ENCODE measurements around the gene NOP16. TPM values are rescaled to one million over a fixed set of nuclear protein-coding genes. Genes with fewer than 3 reads are reported as not detected.

Gene NOP16
- polyA plus RNA-seq, 2 of the 4 experiments (the other 2 are of a cell fraction), result 90.7 to 127 TPM

DNA sequence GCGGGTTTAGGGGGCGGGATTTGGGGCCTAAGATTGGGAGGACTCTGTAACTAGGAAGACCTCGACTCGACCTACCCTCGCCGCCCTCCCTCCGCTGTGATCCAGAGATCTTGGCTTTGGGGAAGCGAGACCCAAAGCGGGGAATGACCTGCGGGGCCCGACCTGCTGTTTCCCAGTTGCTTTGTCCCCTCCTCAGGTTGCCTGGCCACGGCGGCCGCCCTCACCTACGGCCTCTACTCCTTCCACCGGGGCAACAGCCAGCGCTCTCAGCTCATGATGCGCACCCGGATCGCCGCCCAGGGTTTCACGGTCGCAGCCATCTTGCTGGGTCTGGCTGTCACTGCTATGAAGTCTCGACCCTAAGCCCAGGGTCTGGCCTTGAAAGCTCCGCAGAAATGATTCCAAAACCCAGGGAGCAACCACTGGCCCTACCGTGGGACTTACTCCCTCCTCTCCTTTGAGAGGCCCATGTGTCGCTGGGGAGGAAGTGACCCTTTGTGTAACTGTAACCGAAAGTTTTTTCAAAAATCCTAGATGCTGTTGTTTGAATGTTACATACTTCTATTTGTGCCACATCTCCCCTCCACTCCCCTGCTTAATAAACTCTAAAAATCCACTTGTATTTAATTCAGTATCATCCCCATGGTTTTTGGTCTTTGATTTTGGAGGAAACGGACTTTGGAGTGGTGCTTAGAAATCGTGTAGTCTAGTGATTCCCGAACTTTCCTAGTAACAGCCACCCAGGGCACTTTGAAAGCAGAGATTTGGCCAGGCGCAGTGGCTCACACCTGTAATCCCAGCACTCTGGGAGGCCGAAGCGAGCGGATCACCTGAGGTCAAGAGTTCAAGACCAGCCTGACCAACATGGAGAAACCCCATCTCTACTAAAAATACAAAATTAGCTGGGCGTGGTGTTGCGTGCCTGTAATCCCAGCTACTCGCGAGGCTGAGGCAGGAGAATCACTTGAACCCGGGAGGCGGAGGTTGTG, 1.0 kb upstream of the NOP16 start:
- no peak for FAIRE-seq
- TF ChIP-seq RAD21 (conservative IDR thresholded peaks at IDR 0.05 in 1 of 2, IDR thresholded peaks at IDR 0.05 in 1 of 2) (no peak), JUN (IDR thresholded peaks at IDR 0.05) (peak in 1 of 2 experiments; percentile 16; a peak in 3 of 5 replicates), SREBF2 (IDR thresholded peaks at IDR 0.05) (no peak), POLR2A (IDR thresholded peaks at IDR 0.05; ENCODE audit: low read length) (peak; percentile 69)
- TF ChIP-seq, protein P1, sequence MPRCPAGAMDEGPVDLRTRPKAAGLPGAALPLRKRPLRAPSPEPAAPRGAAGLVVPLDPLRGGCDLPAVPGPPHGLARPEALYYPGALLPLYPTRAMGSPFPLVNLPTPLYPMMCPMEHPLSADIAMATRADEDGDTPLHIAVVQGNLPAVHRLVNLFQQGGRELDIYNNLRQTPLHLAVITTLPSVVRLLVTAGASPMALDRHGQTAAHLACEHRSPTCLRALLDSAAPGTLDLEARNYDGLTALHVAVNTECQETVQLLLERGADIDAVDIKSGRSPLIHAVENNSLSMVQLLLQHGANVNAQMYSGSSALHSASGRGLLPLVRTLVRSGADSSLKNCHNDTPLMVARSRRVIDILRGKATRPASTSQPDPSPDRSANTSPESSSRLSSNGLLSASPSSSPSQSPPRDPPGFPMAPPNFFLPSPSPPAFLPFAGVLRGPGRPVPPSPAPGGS (IDR thresholded peaks at IDR 0.05), result peak; percentile 45; the same call in 1 of the 3 replicates
- Histone ChIP-seq H3K9me3 (no peaks in the 10 kb centered on the region), H3K4me3 (peak overlapping the region; percentile 73), H3K4me2 (peak overlapping the region; percentile 89), H3K27ac (peak overlapping the region; percentile 89 to 94), H3K4me1 (peaks cover 16% of the 10 kb centered on the region)
- DNase-seq (ENCODE audit: low read depth in 1 of 2, low spot score in 1 of 2), result no peak
- POLR2A ChIA-PET, result interaction anchor here (0.7 to 1.8 kb wide), 3 partner anchors 17 to 149 kb away, joined by 3 to 6 read pairs (median 5); partner anchors contain the start of gene FAF2
- WGBS (ENCODE audit: missing lambda C conversion rate), result 33% methylated on average over 36 of the region's 41 CpGs
- CTCF ChIA-PET, result interaction anchor here (0.6 kb wide), 1 partner anchor 216 kb away, joined by 3 read pairs; no protein-coding TSS in a partner anchor
- peak; percentile 73 to 74 for ATAC-seq

- Histone ChIP-seq H3K27ac (peak overlapping the region; percentile 89 to 94), H3K4me2 (peak overlapping the region; percentile 90), H3K4me1 (peaks cover 16% of the 10 kb centered on the region), H3K9me3 (no peaks in the 10 kb centered on the region), H3K4me3 (peak overlapping the region; percentile 73)
- TF ChIP-seq HES2 (IDR thresholded peaks at IDR 0.05) (no peak), TP53 (CRISPR knock-in tag; IDR thresholded peaks at IDR 0.05) (0 out of 2 replicates have a peak, but pooled peaks have one; percentile 10), POLR2A (IDR thresholded peaks at IDR 0.05; ENCODE audit: low read length) (no peak)
- TF ChIP-seq, protein P2, sequence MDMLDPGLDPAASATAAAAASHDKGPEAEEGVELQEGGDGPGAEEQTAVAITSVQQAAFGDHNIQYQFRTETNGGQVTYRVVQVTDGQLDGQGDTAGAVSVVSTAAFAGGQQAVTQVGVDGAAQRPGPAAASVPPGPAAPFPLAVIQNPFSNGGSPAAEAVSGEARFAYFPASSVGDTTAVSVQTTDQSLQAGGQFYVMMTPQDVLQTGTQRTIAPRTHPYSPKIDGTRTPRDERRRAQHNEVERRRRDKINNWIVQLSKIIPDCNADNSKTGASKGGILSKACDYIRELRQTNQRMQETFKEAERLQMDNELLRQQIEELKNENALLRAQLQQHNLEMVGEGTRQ (IDR thresholded peaks at IDR 0.05), result 0 out of 2 replicates have a peak, but pooled peaks have one; percentile 3
- POLR2A ChIA-PET, result interaction anchor here (0.5 to 1.8 kb wide), 6 partner anchors 25 to 150 kb away, joined by 3 to 7 read pairs (median 3); partner anchors contain the start of genes KIAA1191 and RNF44
- CTCF ChIA-PET, result no interaction called here
- peak; percentile 36 to 55 for DNase-seq (ENCODE audit: low read depth in 1 of 2, low spot score in 1 of 2)
- no peak for FAIRE-seq
- WGBS (ENCODE audit: missing lambda C conversion rate), result 1% methylated on average over 29 of the region's 29 CpGs
- ATAC-seq, result peak; percentile 14 to 38; a peak in 5 of 6 replicates
These were observed 375 bp downstream of the NOP16 start for GRCh38 chr5:176388003-176388443.

GRCh38 chr5:176387384-176387925, 943 bp downstream of the NOP16 start:
- Histone ChIP-seq H3K27ac (peak overlapping the region; percentile 89 to 94), H3K9me3 (no peaks in the 10 kb centered on the region), H3K4me3 (peak overlapping the region; percentile 73), H3K4me1 (peaks cover 16% of the 10 kb centered on the region), H3K4me2 (peak overlapping the region; percentile 90)
- DNase-seq (ENCODE audit: low read depth in 1 of 2, low spot score in 1 of 2), result no peak
- POLR2A ChIA-PET, result interaction anchor here (0.7 kb wide), 1 partner anchor 24 kb away, joined by 3 read pairs; no protein-coding TSS in a partner anchor
- 0 out of 2 replicates have a peak, but pooled peaks have one; percentile 35 for TF ChIP-seq KDM1A (IDR thresholded peaks at IDR 0.05; ENCODE audit: low read depth)
- TF ChIP-seq FOSL2 (IDR thresholded peaks at IDR 0.05), result no peak
- no peak for TF ChIP-seq FOSL2 (CRISPR knock-in tag; IDR thresholded peaks at IDR 0.05)
- 33% methylated on average over 8 of the region's 8 CpGs for WGBS (ENCODE audit: missing lambda C conversion rate)
- CTCF ChIA-PET, result no interaction called here
- no peak for FAIRE-seq
- ATAC-seq, result no peak

- Histone ChIP-seq H3K27ac (no peak overlapping the region), H3K4me3 (peak overlapping the region; percentile 73; the same call in 2 of the 3 replicates), H3K4me2 (peak overlapping the region; percentile 90), H3K4me1 (peaks cover 16% of the 10 kb centered on the region), H3K9me3 (no peaks in the 10 kb centered on the region)
- no peak for FAIRE-seq
- ATAC-seq, result no peak
- CTCF ChIA-PET, result interaction anchor here (0.6 to 1.2 kb wide), 3 partner anchors 29 to 593 kb away, joined by 3 to 4 read pairs (median 3); no protein-coding TSS in a partner anchor
- no peak for DNase-seq (ENCODE audit: low read depth in 1 of 2, low spot score in 1 of 2)
- POLR2A ChIA-PET, result no interaction called here
- WGBS (ENCODE audit: missing lambda C conversion rate), result 80% methylated on average over 1 of the region's 1 CpG
- TF ChIP-seq RFX5 (IDR thresholded peaks at IDR 0.05), result no peak
- no peak for TF ChIP-seq MAZ (IDR thresholded peaks at IDR 0.05; ENCODE audit: borderline replicate concordance, low read depth, low read length)
- TF ChIP-seq EHMT2 (IDR thresholded peaks at IDR 0.05; ENCODE audit: low read depth), result no peak
- TF ChIP-seq, protein P3, sequence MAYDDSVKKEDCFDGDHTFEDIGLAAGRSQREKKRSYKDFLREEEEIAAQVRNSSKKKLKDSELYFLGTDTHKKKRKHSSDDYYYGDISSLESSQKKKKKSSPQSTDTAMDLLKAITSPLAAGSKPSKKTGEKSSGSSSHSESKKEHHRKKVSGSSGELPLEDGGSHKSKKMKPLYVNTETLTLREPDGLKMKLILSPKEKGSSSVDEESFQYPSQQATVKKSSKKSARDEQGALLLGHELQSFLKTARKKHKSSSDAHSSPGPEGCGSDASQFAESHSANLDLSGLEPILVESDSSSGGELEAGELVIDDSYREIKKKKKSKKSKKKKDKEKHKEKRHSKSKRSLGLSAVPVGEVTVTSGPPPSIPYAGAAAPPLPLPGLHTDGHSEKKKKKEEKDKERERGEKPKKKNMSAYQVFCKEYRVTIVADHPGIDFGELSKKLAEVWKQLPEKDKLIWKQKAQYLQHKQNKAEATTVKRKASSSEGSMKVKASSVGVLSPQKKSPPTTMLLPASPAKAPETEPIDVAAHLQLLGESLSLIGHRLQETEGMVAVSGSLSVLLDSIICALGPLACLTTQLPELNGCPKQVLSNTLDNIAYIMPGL (CRISPR knock-in tag; IDR thresholded peaks at IDR 0.05; ENCODE audit: borderline replicate concordance), result no peak
- TF ChIP-seq RCOR1 (IDR thresholded peaks at IDR 0.05; ENCODE audit: low read depth, low read length), result no peak
- no peak for TF ChIP-seq SREBF2 (IDR thresholded peaks at IDR 0.05)
- TF ChIP-seq JUN (IDR thresholded peaks at IDR 0.05), result no peak
- no peak for TF ChIP-seq CHD2 (IDR thresholded peaks at IDR 0.05; ENCODE audit: low read length, partially characterized antibody)
- TF ChIP-seq, protein P2 (IDR thresholded peaks at IDR 0.05), result no peak
- no peak for TF ChIP-seq RAD21 (conservative IDR thresholded peaks at IDR 0.05 in 1 of 2, IDR thresholded peaks at IDR 0.05 in 1 of 2)
- TF ChIP-seq HDAC2 (IDR thresholded peaks at IDR 0.05), result no peak
These were observed 1.9 kb downstream of the NOP16 start for GRCh38 chr5:176386491-176386890.
